Measurements from ENCODE around the gene NSMCE3. TPM values are rescaled to one million over a fixed set of nuclear protein-coding genes. Genes with fewer than 3 reads are reported as not detected.

NSMCE3 gene
- total RNA-seq, 6 experiments from 2014 or later, result 10.7 to 12.2 (median 11.3) TPM

DNA sequence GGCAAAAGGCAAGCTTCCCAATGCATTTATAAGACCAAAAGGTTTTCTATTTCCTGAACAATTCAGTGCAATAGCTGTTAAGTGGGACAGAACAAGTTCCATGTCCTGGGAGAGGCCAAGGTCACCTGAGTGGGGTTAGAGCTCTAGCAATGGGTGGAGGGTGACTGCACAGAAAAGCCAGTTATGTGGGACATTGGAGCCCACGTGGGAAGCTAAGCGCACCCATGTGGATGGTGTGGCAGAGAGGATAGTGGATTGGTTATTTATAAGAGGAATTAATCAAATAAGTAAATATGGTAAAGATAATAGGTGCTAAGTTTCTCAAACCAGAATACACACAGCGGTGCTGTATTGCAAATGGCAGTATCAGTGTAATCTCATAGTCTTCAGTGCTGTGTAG, 6.3 kb downstream of the NSMCE3 start:
- Mint-ChIP-seq H3K4me1 (ENCODE audit: low read depth) (peaks cover 26% of the 10 kb centered on the region), H3K4me3 (no peak overlapping the region), H3K9me3 (no peaks in the 10 kb centered on the region), H3K27me3 (ENCODE audit: insufficient read depth) (peaks cover 3% of the 10 kb centered on the region; the same call in 1 of the 2 replicates), H3K36me3 (ENCODE audit: low read depth) (no peaks in the 10 kb centered on the region; the same call in 1 of the 2 replicates), H3K27ac (no peak overlapping the region)
- DNase-seq, result no peak
- TF ChIP-seq, protein P1, sequence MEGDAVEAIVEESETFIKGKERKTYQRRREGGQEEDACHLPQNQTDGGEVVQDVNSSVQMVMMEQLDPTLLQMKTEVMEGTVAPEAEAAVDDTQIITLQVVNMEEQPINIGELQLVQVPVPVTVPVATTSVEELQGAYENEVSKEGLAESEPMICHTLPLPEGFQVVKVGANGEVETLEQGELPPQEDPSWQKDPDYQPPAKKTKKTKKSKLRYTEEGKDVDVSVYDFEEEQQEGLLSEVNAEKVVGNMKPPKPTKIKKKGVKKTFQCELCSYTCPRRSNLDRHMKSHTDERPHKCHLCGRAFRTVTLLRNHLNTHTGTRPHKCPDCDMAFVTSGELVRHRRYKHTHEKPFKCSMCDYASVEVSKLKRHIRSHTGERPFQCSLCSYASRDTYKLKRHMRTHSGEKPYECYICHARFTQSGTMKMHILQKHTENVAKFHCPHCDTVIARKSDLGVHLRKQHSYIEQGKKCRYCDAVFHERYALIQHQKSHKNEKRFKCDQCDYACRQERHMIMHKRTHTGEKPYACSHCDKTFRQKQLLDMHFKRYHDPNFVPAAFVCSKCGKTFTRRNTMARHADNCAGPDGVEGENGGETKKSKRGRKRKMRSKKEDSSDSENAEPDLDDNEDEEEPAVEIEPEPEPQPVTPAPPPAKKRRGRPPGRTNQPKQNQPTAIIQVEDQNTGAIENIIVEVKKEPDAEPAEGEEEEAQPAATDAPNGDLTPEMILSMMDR (IDR thresholded peaks at IDR 0.05), result no peak

DNA sequence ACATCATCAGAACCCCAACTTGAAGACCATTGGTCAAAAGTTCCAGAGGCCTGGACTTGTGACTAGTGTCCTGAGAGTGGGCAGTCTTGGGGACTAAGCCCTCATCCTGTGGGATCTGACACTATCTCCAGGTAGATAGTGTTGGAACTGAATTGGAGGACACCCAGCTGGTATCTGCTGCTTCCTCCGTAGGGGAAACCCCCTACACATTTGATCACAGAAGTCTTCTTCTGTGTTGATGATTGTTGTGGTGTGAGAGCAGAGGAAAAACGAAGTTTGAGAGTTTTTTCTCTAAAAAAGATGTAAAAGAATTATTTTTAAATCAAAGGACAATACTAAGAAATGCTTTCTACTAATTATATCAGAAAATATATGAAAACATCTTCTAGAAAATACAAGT, 6.9 kb downstream of the NSMCE3 start:
- peaks cover 3% of the 10 kb centered on the region; the same call in 1 of the 2 replicates for H3K27me3 Mint-ChIP-seq (ENCODE audit: insufficient read depth)
- H3K27ac Mint-ChIP-seq, result no peak overlapping the region
- H3K4me3 Mint-ChIP-seq, result no peak overlapping the region
- TF ChIP-seq, protein P1 (IDR thresholded peaks at IDR 0.05), result no peak
- peaks cover 21% of the 10 kb centered on the region for H3K4me1 Mint-ChIP-seq (ENCODE audit: low read depth)
- H3K36me3 Mint-ChIP-seq (ENCODE audit: low read depth), result no peaks in the 10 kb centered on the region
- DNase-seq, result no peak
- no peaks in the 10 kb centered on the region for H3K9me3 Mint-ChIP-seq

DNA sequence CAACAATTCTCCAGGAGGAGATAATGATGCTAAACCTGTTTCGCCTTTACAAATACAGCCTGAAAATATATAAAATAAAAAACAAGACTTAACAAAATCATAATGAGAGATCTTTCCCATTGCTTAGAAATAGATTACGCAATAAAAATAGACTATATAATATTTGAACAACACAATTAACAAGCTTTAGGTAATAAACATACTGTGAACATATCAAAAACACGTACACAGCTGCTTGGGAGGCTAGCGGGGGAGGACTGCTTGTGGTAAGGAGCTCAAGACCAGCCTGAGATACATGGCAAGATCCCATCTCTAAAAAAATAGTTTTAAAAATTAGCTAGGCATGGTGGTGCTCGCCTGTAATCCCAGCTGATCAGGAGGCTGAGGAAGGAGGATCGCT, 8.7 kb downstream of the NSMCE3 start:
- TF ChIP-seq, protein P1 (IDR thresholded peaks at IDR 0.05), result no peak
- H3K27me3 Mint-ChIP-seq (ENCODE audit: insufficient read depth), result peaks cover 3% of the 10 kb centered on the region; the same call in 1 of the 2 replicates
- peaks cover 3% of the 10 kb centered on the region for H3K4me1 Mint-ChIP-seq (ENCODE audit: low read depth)
- no peak for DNase-seq
- no peaks in the 10 kb centered on the region for H3K9me3 Mint-ChIP-seq
- H3K36me3 Mint-ChIP-seq (ENCODE audit: low read depth), result no peaks in the 10 kb centered on the region
- H3K4me3 Mint-ChIP-seq, result no peak overlapping the region
- H3K27ac Mint-ChIP-seq, result no peak overlapping the region

DNA sequence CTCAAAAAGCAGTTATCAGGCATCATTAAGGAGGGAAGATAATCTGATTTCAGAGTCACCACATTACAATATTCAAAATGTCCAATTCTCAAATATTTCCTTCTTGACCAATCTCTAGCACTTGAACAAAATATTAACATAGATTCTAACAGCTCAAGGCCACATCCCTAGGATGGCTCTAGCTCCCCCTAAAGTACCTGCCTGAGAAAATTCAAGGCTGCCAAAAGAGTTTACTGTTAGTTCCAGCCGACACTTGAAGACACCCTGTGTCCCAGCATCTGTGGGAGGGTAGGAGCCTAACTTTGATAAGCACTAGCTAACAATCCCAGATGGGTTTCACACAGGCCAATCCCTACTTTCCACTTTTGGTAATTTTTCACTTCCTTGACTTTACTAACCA, 10.4 kb downstream of the NSMCE3 start:
- H3K9me3 Mint-ChIP-seq, result no peaks in the 10 kb centered on the region
- H3K4me1 Mint-ChIP-seq (ENCODE audit: low read depth), result no peaks in the 10 kb centered on the region
- H3K36me3 Mint-ChIP-seq (ENCODE audit: low read depth), result no peaks in the 10 kb centered on the region
- TF ChIP-seq, protein P1 (IDR thresholded peaks at IDR 0.05), result no peak
- H3K27me3 Mint-ChIP-seq (ENCODE audit: insufficient read depth), result peaks cover 3% of the 10 kb centered on the region; the same call in 1 of the 2 replicates
- no peak overlapping the region for H3K4me3 Mint-ChIP-seq
- H3K27ac Mint-ChIP-seq, result no peak overlapping the region
- DNase-seq, result no peak

DNA sequence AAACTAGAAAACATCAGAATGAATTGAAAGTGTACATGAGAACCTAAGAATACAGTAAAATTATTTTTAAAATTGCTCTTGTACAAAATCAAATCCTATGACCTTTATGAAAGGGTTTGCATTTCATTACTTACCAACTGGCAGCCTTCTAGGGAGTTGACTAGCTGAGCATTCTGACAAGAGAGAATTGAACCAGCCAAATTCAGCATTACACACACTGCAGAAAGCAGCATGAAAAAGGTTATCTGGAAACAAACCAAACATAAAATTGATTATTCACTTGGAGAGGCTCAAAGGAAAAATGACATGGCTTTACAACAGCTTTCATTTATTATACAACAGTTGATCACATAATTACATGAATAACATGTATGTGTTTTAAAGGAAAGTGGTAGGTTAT, 17.4 kb downstream of the NSMCE3 start:
- no peaks in the 10 kb centered on the region for H3K36me3 Mint-ChIP-seq (ENCODE audit: low read depth)
- TF ChIP-seq, protein P1 (IDR thresholded peaks at IDR 0.05), result no peak
- peaks cover 6% of the 10 kb centered on the region; the same call in 1 of the 2 replicates for H3K9me3 Mint-ChIP-seq
- H3K4me1 Mint-ChIP-seq (ENCODE audit: low read depth), result no peaks in the 10 kb centered on the region
- no peaks in the 10 kb centered on the region; the same call in 1 of the 2 replicates for H3K27me3 Mint-ChIP-seq (ENCODE audit: insufficient read depth)
- no peak for DNase-seq
- H3K4me3 Mint-ChIP-seq, result no peak overlapping the region
- no peak overlapping the region for H3K27ac Mint-ChIP-seq

DNA sequence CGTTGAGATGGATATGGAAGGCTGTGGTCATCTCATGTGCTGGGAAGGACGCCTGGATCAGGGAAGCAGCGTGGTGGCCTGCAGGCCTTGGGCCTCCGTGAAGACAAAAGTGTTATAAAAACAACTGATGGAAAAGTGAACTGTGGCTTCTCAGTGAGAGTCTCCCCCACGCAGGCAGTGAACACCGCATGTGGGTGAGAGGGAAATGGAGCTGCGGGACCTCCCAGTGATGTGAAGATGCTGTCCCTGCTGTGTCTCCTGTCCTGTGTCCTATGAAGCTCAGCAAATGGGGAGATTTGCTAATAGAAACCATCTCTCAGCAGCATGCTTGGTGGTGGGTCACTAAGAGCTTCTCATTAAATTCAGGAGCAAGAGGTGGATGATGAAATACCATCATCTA, 25.1 kb downstream of the NSMCE3 start:
- DNase-seq, result no peak
- TF ChIP-seq, protein P1 (IDR thresholded peaks at IDR 0.05), result no peak
- no peaks in the 10 kb centered on the region for H3K36me3 Mint-ChIP-seq (ENCODE audit: low read depth)
- H3K27ac Mint-ChIP-seq, result no peak overlapping the region
- H3K9me3 Mint-ChIP-seq, result peaks cover under 1% of the 10 kb centered on the region; the same call in 1 of the 2 replicates
- no peaks in the 10 kb centered on the region for H3K4me1 Mint-ChIP-seq (ENCODE audit: low read depth)
- H3K27me3 Mint-ChIP-seq (ENCODE audit: insufficient read depth), result no peaks in the 10 kb centered on the region; the same call in 1 of the 2 replicates
- no peak overlapping the region for H3K4me3 Mint-ChIP-seq

All from HFFc6 (cell line).